Keratinocyte (primary cell): ENCODE data around the gene ATG2B.

Source experiments
- CTCF ChIP-seq, 3 experiments: IDR thresholded peaks in 1 of 3; conservative IDR thresholded peaks in 1 of 3; optimal IDR thresholded peaks in 1 of 3; 2 replicates in 2 of 3; 3 replicates in 1 of 3; pipeline versions ENCODE3 to v1.5.1; 2011; ENCODE audit warnings: low read length in 3 of 3, mild to moderate bottlenecking in 3 of 3, moderate library complexity in 2 of 3, control low read depth in 1 of 3, inconsistent platforms in 1 of 3; ENCODE audit not compliant: insufficient read depth in 2 of 3; ENCODE audit errors: extremely low read depth in 1 of 3
- EZH2 ChIP-seq: IDR thresholded peaks from one replicate; pipeline ENCODE4 v1.6.1; 2012; ENCODE audit warnings: inconsistent platforms, mild to moderate bottlenecking, low read length, moderate library complexity

- TF ChIP-seq EZH2: no peak
- no peak for TF ChIP-seq CTCF (optimal IDR thresholded peaks at IDR 0.05 in 1 of 3, IDR thresholded peaks at IDR 0.05 in 1 of 3, conservative IDR thresholded peaks at IDR 0.05 in 1 of 3; ENCODE audit: extremely low read depth in 1 of 3, insufficient read depth in 2 of 3, low read length in 3 of 3)
Measured at GRCh38 chr14:96260341-96260821, 102.8 kb downstream of the ATG2B start.
